Calu3 (cell line): ENCODE measurements around the gene AFAP1. TPM values are rescaled to one million over a fixed set of nuclear protein-coding genes. Genes with fewer than 3 reads are reported as not detected.

Experiments
- BruUV-seq: library from RNA; stranded (reverse); fragments of 400-500 nt; replicated peaks from 2 replicates; lab custom pipeline; 2021; lab: Mats Ljungman, UMichigan
- CTCF ChIA-PET: fragments of 300-600 bp; sonication (Branson Sonifier 250); formaldehyde crosslinking; loops from one replicate; lab custom pipeline; 2022; ENCODE audit warnings: antibody characterized with exemption; lab: Charles Lee
- DNase-seq: peaks from one replicate; pipeline ENCODE4 v3.0.0; 2022
- H3K27ac Mint-ChIP-seq: one replicate; pipeline ENCODE4 v1.8.0; 2022; ENCODE audit warnings: mixed read lengths; ENCODE audit not compliant: unreplicated experiment
- H3K27me3 Mint-ChIP-seq: one replicate; pipeline ENCODE4 v1.8.0; 2022; ENCODE audit warnings: mixed read lengths; ENCODE audit not compliant: unreplicated experiment
- H3K36me3 Mint-ChIP-seq: one replicate; pipeline ENCODE4 v1.8.0; 2022; ENCODE audit warnings: mild to moderate bottlenecking, moderate library complexity, mixed read lengths; ENCODE audit not compliant: insufficient read depth, unreplicated experiment
- H3K4me1 Mint-ChIP-seq: one replicate; pipeline ENCODE4 v1.8.0; 2022; ENCODE audit warnings: mild to moderate bottlenecking, low read depth, mixed read lengths; ENCODE audit not compliant: unreplicated experiment
- H3K4me3 Mint-ChIP-seq: one replicate; pipeline ENCODE4 v1.8.0; 2022; ENCODE audit warnings: mild to moderate bottlenecking, low read depth, moderate library complexity, mixed read lengths; ENCODE audit not compliant: unreplicated experiment
- H3K9me3 Mint-ChIP-seq: one replicate; pipeline ENCODE4 v1.8.0; 2022; ENCODE audit warnings: low read depth, mixed read lengths; ENCODE audit not compliant: unreplicated experiment
- CTCF ChIP-seq: fragments of 200-600 bp; IDR thresholded peaks from one replicate; pipeline ENCODE4 v1.8.0; 2022; ENCODE audit warnings: antibody characterized with exemption; ENCODE audit not compliant: unreplicated experiment
- intact Hi-C: fragments of 100-400 bp; cut with micrococcal nuclease; formaldehyde crosslinking; loops from one replicate; pipeline ENCODE4 v1.10.0; 2022; ENCODE audit not compliant: unreplicated experiment
- total RNA-seq: library from RNA; stranded (reverse); gene quantifications from 2 replicates; pipeline ENCODE4 v1.2.3, GENCODE V29; 2022

Gene AFAP1
- total RNA-seq, 1 experiment from 2014 or later: 40.1 TPM

GRCh38 chr4:7915875-7916242 lies 23.8 kb downstream of the AFAP1 start:
- Mint-ChIP-seq H3K36me3 (peaks cover 8% of the 10 kb centered on the region), H3K4me1 (peaks cover 19% of the 10 kb centered on the region), H3K9me3 (no peaks in the 10 kb centered on the region), H3K27me3 (no peaks in the 10 kb centered on the region), H3K27ac (no peak overlapping the region), H3K4me3 (no peak overlapping the region)
- intact Hi-C loops: no loop called here
- TF ChIP-seq CTCF: no peak
- CTCF ChIA-PET: no interaction called here
- no peak for DNase-seq
- no TSS peak for BruUV-seq

GRCh38 chr4:7912826-7913225 lies 26.8 kb downstream of the AFAP1 start:
- no peaks in the 10 kb centered on the region for H3K9me3 Mint-ChIP-seq
- H3K4me1 Mint-ChIP-seq: peaks cover 40% of the 10 kb centered on the region
- TF ChIP-seq CTCF: no peak
- no peak for DNase-seq
- no TSS peak for BruUV-seq
- H3K36me3 Mint-ChIP-seq: peaks cover 3% of the 10 kb centered on the region
- H3K27ac Mint-ChIP-seq: no peak overlapping the region
- H3K4me3 Mint-ChIP-seq: no peak overlapping the region
- intact Hi-C loops: no loop called here
- CTCF ChIA-PET: interaction anchor here (0.7 kb wide), 1 partner anchor 1183 kb away, joined by 4 read pairs; no protein-coding TSS in a partner anchor
- no peaks in the 10 kb centered on the region for H3K27me3 Mint-ChIP-seq

- no peak overlapping the region for H3K4me3 Mint-ChIP-seq
- H3K4me1 Mint-ChIP-seq: peaks cover 40% of the 10 kb centered on the region
- H3K36me3 Mint-ChIP-seq: peaks cover 3% of the 10 kb centered on the region
- no peaks in the 10 kb centered on the region for H3K27me3 Mint-ChIP-seq
- no peak for DNase-seq
- BruUV-seq: no TSS peak
- H3K9me3 Mint-ChIP-seq: no peaks in the 10 kb centered on the region
- no peak for TF ChIP-seq CTCF
- intact Hi-C loops: no loop called here
- CTCF ChIA-PET: interaction anchor here (0.7 kb wide), 1 partner anchor 50 kb away, joined by 3 read pairs; no protein-coding TSS in a partner anchor
- H3K27ac Mint-ChIP-seq: no peak overlapping the region
These were observed 28.6 kb downstream of the AFAP1 start for GRCh38 chr4:7910952-7911578.

- no TSS peak for BruUV-seq
- TF ChIP-seq CTCF: no peak
- H3K9me3 Mint-ChIP-seq: no peaks in the 10 kb centered on the region
- no peak overlapping the region for H3K4me3 Mint-ChIP-seq
- peak; percentile 26 for DNase-seq
- no peaks in the 10 kb centered on the region for H3K27me3 Mint-ChIP-seq
- CTCF ChIA-PET: no interaction called here
- peaks cover 34% of the 10 kb centered on the region for H3K4me1 Mint-ChIP-seq
- no peak overlapping the region for H3K27ac Mint-ChIP-seq
- intact Hi-C loops: no loop called here
- H3K36me3 Mint-ChIP-seq: peaks cover 3% of the 10 kb centered on the region
These were observed 29.3 kb downstream of the AFAP1 start for GRCh38 chr4:7910263-7910896.
